Measurements from ENCODE around the gene BMP8B.
A peak's percentile ranks its signal among the peaks of the same experiment; 100 is the strongest.

The BMP8B gene

GRCh38 chr1:39788758-39789570, at the start of gene BMP8B:
BMP8B (minus strand) TSS chr1:39788865; CDS start chr1:39788485, 380 bp downstream.
- no peaks in the 10 kb centered on the region for H3K27me3 ChIP-seq (ENCODE audit: control insufficient read depth in 1 of 2, insufficient read depth in 2 of 2, low read length in 2 of 2)
- no peak within 1 kb of the TSS for H3K27ac ChIP-seq (ENCODE audit: low read depth, low read length)
- no peaks in the 10 kb centered on the region for H3K9me3 ChIP-seq (ENCODE audit: control insufficient read depth in 1 of 2, low read length in 2 of 2)
- H3K36me3 ChIP-seq (ENCODE audit: control insufficient read depth in 1 of 2, insufficient read depth in 2 of 2, low read length in 2 of 2): no peaks in the 10 kb centered on the region
- H3K4me1 ChIP-seq (ENCODE audit: control insufficient read depth in 1 of 2, insufficient read depth in 2 of 2, low read length in 2 of 2): peaks cover 0 to 6% of the 10 kb centered on the region in 2 donors
- peak within 1 kb of the TSS; percentile 45 to 70 for H3K4me3 ChIP-seq (ENCODE audit: low read depth in 1 of 2, low read length in 2 of 2)
- H3K9ac ChIP-seq (ENCODE audit: low read depth in 1 of 2, low read length in 2 of 2): peak within 1 kb of the TSS; percentile 26 to 64

GRCh38 chr1:39836595-39837110, 48.0 kb upstream of the BMP8B start:
- no peaks in the 10 kb centered on the region for H3K27me3 ChIP-seq (ENCODE audit: control insufficient read depth in 1 of 2, insufficient read depth in 2 of 2, low read length in 2 of 2)
- no peaks in the 10 kb centered on the region for H3K9me3 ChIP-seq (ENCODE audit: control insufficient read depth in 1 of 2, low read length in 2 of 2)
- H3K4me1 ChIP-seq (ENCODE audit: control insufficient read depth in 1 of 2, insufficient read depth in 2 of 2, low read length in 2 of 2): no peaks in the 10 kb centered on the region
- H3K36me3 ChIP-seq (ENCODE audit: control insufficient read depth in 1 of 2, insufficient read depth in 2 of 2, low read length in 2 of 2): peaks cover 4 to 18% of the 10 kb centered on the region in 2 donors
- H3K9ac ChIP-seq (ENCODE audit: low read depth in 1 of 2, low read length in 2 of 2): no peak overlapping the region
- H3K27ac ChIP-seq (ENCODE audit: low read depth, low read length): no peak overlapping the region
- no peak overlapping the region for H3K4me3 ChIP-seq (ENCODE audit: low read depth in 1 of 2, low read length in 2 of 2)

GRCh38 chr1:39835935-39836594, 47.4 kb upstream of the BMP8B start:
- H3K27me3 ChIP-seq (ENCODE audit: control insufficient read depth in 1 of 2, insufficient read depth in 2 of 2, low read length in 2 of 2): no peaks in the 10 kb centered on the region
- no peaks in the 10 kb centered on the region for H3K9me3 ChIP-seq (ENCODE audit: control insufficient read depth in 1 of 2, low read length in 2 of 2)
- no peak overlapping the region for H3K9ac ChIP-seq (ENCODE audit: low read depth in 1 of 2, low read length in 2 of 2)
- no peak overlapping the region for H3K27ac ChIP-seq (ENCODE audit: low read depth, low read length)
- H3K4me3 ChIP-seq (ENCODE audit: low read depth in 1 of 2, low read length in 2 of 2): no peak overlapping the region
- no peaks in the 10 kb centered on the region for H3K4me1 ChIP-seq (ENCODE audit: control insufficient read depth in 1 of 2, insufficient read depth in 2 of 2, low read length in 2 of 2)
- H3K36me3 ChIP-seq (ENCODE audit: control insufficient read depth in 1 of 2, insufficient read depth in 2 of 2, low read length in 2 of 2): peaks cover 0 to 13% of the 10 kb centered on the region in 2 donors

- no peak overlapping the region for H3K9ac ChIP-seq (ENCODE audit: low read depth in 1 of 2, low read length in 2 of 2)
- H3K4me3 ChIP-seq (ENCODE audit: low read depth in 1 of 2, low read length in 2 of 2): no peak overlapping the region
- H3K9me3 ChIP-seq (ENCODE audit: control insufficient read depth in 1 of 2, low read length in 2 of 2): no peaks in the 10 kb centered on the region
- H3K36me3 ChIP-seq (ENCODE audit: control insufficient read depth in 1 of 2, insufficient read depth in 2 of 2, low read length in 2 of 2): peaks cover 0 to 7% of the 10 kb centered on the region in 2 donors
- no peaks in the 10 kb centered on the region for H3K27me3 ChIP-seq (ENCODE audit: control insufficient read depth in 1 of 2, insufficient read depth in 2 of 2, low read length in 2 of 2)
- no peaks in the 10 kb centered on the region for H3K4me1 ChIP-seq (ENCODE audit: control insufficient read depth in 1 of 2, insufficient read depth in 2 of 2, low read length in 2 of 2)
- H3K27ac ChIP-seq (ENCODE audit: low read depth, low read length): no peak overlapping the region
Observed at GRCh38 chr1:39835110-39835509, 46.4 kb upstream of the BMP8B start.

DNA sequence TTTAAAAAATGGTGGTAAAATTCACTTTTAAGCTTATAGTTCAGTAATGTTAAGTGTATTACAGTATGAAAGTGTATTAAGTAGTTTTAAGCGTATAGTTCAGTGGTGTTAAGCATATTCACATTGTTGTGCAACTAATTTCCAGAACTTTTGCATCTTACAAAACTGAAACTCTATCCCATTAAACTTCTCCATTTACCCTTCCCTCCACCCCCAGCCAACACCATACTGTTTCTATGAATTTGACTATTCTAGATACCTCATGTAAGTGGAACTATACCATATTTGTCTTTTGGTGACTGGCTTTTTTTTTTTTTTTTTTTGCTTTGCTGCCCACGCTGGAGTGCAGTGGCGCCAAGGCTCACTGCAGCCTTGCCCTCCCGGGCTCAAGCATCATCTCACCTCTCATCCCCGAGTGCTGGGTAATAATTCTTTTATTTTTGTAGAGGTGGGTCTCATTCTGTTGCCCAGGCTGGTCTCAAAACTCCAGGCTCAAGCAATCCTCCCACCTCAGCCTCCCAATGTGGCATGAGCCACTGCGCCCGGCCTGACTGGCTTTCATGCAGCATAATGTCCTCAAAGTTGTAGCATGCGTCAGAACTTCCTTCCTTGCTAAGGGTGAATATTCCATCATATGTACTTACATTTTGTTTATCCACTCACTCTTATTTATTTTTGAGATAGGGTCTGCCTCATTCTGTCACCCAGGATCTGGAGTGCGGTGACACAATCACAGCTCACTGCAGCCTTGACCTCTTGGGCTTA, 45.1 kb upstream of the BMP8B start:
- peaks cover 0 to 7% of the 10 kb centered on the region in 2 donors for H3K36me3 ChIP-seq (ENCODE audit: control insufficient read depth in 1 of 2, insufficient read depth in 2 of 2, low read length in 2 of 2)
- H3K9me3 ChIP-seq (ENCODE audit: control insufficient read depth in 1 of 2, low read length in 2 of 2): no peaks in the 10 kb centered on the region
- H3K4me3 ChIP-seq (ENCODE audit: low read depth in 1 of 2, low read length in 2 of 2): no peak overlapping the region
- H3K27ac ChIP-seq (ENCODE audit: low read depth, low read length): no peak overlapping the region
- no peak overlapping the region for H3K9ac ChIP-seq (ENCODE audit: low read depth in 1 of 2, low read length in 2 of 2)
- H3K4me1 ChIP-seq (ENCODE audit: control insufficient read depth in 1 of 2, insufficient read depth in 2 of 2, low read length in 2 of 2): no peaks in the 10 kb centered on the region
- no peaks in the 10 kb centered on the region for H3K27me3 ChIP-seq (ENCODE audit: control insufficient read depth in 1 of 2, insufficient read depth in 2 of 2, low read length in 2 of 2)

GRCh38 chr1:39833121-39833520, 44.5 kb upstream of the BMP8B start:
- Histone ChIP-seq H3K27ac (ENCODE audit: low read depth, low read length) (no peak overlapping the region), H3K27me3 (ENCODE audit: control insufficient read depth in 1 of 2, insufficient read depth in 2 of 2, low read length in 2 of 2) (no peaks in the 10 kb centered on the region), H3K4me1 (ENCODE audit: control insufficient read depth in 1 of 2, insufficient read depth in 2 of 2, low read length in 2 of 2) (no peaks in the 10 kb centered on the region), H3K9me3 (ENCODE audit: control insufficient read depth in 1 of 2, low read length in 2 of 2) (no peaks in the 10 kb centered on the region), H3K4me3 (ENCODE audit: low read depth in 1 of 2, low read length in 2 of 2) (no peak overlapping the region), H3K36me3 (ENCODE audit: control insufficient read depth in 1 of 2, insufficient read depth in 2 of 2, low read length in 2 of 2) (peaks cover 0 to 7% of the 10 kb centered on the region in 2 donors), H3K9ac (ENCODE audit: low read depth in 1 of 2, low read length in 2 of 2) (no peak overlapping the region)

DNA sequence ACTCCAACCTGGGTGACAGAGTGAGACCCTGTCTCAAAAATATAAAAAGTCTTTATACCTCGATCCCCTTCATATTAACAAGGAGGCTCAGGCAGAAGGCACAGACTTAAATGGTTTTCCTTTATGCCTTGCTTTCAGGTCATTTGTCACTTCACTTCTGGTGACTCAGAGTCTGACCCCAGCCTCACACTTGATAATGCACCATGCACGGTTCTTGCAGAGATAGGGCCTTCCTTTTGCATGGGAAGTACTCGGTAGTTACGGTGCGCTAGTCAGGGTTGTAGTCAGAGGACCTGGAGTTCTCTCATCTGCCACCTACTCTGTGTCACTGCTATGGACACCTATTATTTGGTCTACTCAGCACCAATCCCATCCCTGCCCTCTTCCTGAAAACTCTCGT, 43.6 kb upstream of the BMP8B start:
- Histone ChIP-seq H3K27ac (ENCODE audit: low read depth, low read length) (no peak overlapping the region), H3K4me1 (ENCODE audit: control insufficient read depth in 1 of 2, insufficient read depth in 2 of 2, low read length in 2 of 2) (peaks cover under 1% of the 10 kb centered on the region in 2 donors), H3K9ac (ENCODE audit: low read depth in 1 of 2, low read length in 2 of 2) (no peak overlapping the region), H3K27me3 (ENCODE audit: control insufficient read depth in 1 of 2, insufficient read depth in 2 of 2, low read length in 2 of 2) (no peaks in the 10 kb centered on the region), H3K36me3 (ENCODE audit: control insufficient read depth in 1 of 2, insufficient read depth in 2 of 2, low read length in 2 of 2) (no peaks in the 10 kb centered on the region), H3K9me3 (ENCODE audit: control insufficient read depth in 1 of 2, low read length in 2 of 2) (no peaks in the 10 kb centered on the region), H3K4me3 (ENCODE audit: low read depth in 1 of 2, low read length in 2 of 2) (no peak overlapping the region)

GRCh38 chr1:39829791-39830533, 41.3 kb upstream of the BMP8B start:
- no peaks in the 10 kb centered on the region for H3K36me3 ChIP-seq (ENCODE audit: control insufficient read depth in 1 of 2, insufficient read depth in 2 of 2, low read length in 2 of 2)
- H3K9me3 ChIP-seq (ENCODE audit: control insufficient read depth in 1 of 2, low read length in 2 of 2): no peaks in the 10 kb centered on the region
- H3K4me3 ChIP-seq (ENCODE audit: low read depth in 1 of 2, low read length in 2 of 2): no peak overlapping the region
- H3K4me1 ChIP-seq (ENCODE audit: control insufficient read depth in 1 of 2, insufficient read depth in 2 of 2, low read length in 2 of 2): peaks cover 19 to 23% of the 10 kb centered on the region in 2 donors
- H3K27me3 ChIP-seq (ENCODE audit: control insufficient read depth in 1 of 2, insufficient read depth in 2 of 2, low read length in 2 of 2): no peaks in the 10 kb centered on the region
- H3K27ac ChIP-seq (ENCODE audit: low read depth, low read length): no peak overlapping the region
- no peak overlapping the region for H3K9ac ChIP-seq (ENCODE audit: low read depth in 1 of 2, low read length in 2 of 2)

DNA sequence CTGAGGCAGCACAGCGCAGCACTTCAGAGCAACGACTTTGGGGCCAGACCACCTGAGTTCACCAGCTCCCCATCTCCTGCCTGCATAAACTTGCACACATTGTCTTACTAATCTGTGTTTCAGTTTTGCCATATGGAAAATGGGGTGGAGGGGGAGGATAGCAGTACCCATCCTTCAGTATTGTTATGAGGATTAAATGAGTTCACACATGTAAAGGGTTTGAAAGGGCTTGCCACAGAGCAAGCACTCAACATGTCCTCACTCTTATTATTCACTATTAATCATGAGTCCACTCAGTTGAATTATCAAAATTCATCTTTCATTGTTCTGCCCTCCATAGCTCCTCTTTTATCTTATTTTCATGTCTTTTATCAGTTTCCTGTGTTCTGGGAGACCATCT, 40.1 kb upstream of the BMP8B start:
- no peaks in the 10 kb centered on the region for H3K36me3 ChIP-seq (ENCODE audit: control insufficient read depth in 1 of 2, insufficient read depth in 2 of 2, low read length in 2 of 2)
- no peaks in the 10 kb centered on the region for H3K27me3 ChIP-seq (ENCODE audit: control insufficient read depth in 1 of 2, insufficient read depth in 2 of 2, low read length in 2 of 2)
- H3K9ac ChIP-seq (ENCODE audit: low read depth in 1 of 2, low read length in 2 of 2): no peak overlapping the region
- no peaks in the 10 kb centered on the region for H3K9me3 ChIP-seq (ENCODE audit: control insufficient read depth in 1 of 2, low read length in 2 of 2)
- H3K4me1 ChIP-seq (ENCODE audit: control insufficient read depth in 1 of 2, insufficient read depth in 2 of 2, low read length in 2 of 2): peaks cover 24 to 28% of the 10 kb centered on the region in 2 donors
- H3K27ac ChIP-seq (ENCODE audit: low read depth, low read length): no peak overlapping the region
- H3K4me3 ChIP-seq (ENCODE audit: low read depth in 1 of 2, low read length in 2 of 2): no peak overlapping the region
